HG03460 (cell line): ENCODE data around the gene SPSB1.

Experiments used
- ATAC-seq: cut with Tn5 transposase; IDR thresholded peaks from one replicate; pipeline ENCODE4 v1.9.1; 2021; ENCODE audit not compliant: unreplicated experiment

The SPSB1 gene

GRCh38 chr1:9416918-9417500 lies 124.3 kb downstream of the SPSB1 start:
- no peak for ATAC-seq

GRCh38 chr1:9417695-9418094 lies 125.0 kb downstream of the SPSB1 start:
- ATAC-seq, result no peak

GRCh38 chr1:9418851-9419250 lies 126.2 kb downstream of the SPSB1 start:
- no peak for ATAC-seq
